ENCODE measurements around the gene RPF1. TPM values are rescaled to one million over a fixed set of nuclear protein-coding genes. Genes with fewer than 3 reads are reported as not detected.
A peak's percentile ranks its signal among the peaks of the same experiment; 100 is the strongest.

RPF1 gene
- total and polyA plus RNA-seq, 4 donors, result 13.5 to 16.8 (median 14.8) TPM

DNA sequence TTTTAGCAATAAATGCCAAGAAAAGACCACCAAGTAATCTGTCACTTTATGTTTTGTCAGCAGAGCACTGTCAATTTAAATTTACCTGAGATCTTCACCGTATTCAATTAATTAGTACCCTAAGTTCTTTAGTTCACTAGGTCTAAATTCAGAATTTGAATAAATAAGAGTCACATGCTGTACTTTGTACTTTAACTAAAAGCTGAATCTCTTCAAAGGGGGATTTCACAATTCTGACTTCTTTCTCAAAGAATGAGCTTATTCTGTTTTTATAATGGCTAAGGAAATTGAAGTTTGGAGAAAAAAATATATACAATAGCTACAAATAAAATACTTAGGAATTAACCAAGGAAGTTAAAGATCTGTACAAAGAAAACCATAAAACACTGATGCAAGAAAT, 29.4 kb downstream of the RPF1 start:
- TF ChIP-seq TAF1 (conservative IDR thresholded peaks at IDR 0.05) (no peak), FOXA2 (IDR thresholded peaks at IDR 0.05) (no peak), EGR1 (IDR thresholded peaks at IDR 0.05; ENCODE audit: low read depth in 2 of 2) (no peak), RAD21 (IDR thresholded peaks at IDR 0.05) (no peak), RXRA (IDR thresholded peaks at IDR 0.05) (peak in 1 of 2 donors; percentile 19), HNF4A (conservative IDR thresholded peaks at IDR 0.05) (peak; percentile 70 to 71), ZBTB33 (IDR thresholded peaks at IDR 0.05) (no peak), FOXA1 (IDR thresholded peaks at IDR 0.05) (no peak)

GRCh38 chr1:84509029-84509428, 30.0 kb downstream of the RPF1 start:
- WGBS, result 98% methylated on average over 4 of the region's 4 CpGs
- no peaks in the 10 kb centered on the region for H3K9me3 ChIP-seq (ENCODE audit: control insufficient read depth in 4 of 4, low read length in 3 of 4)
- H3K9ac ChIP-seq (ENCODE audit: low read depth in 1 of 2, low read length in 2 of 2), result no peak overlapping the region
- no peak for DNase-seq (ENCODE audit: low spot score)
- H3K27me3 ChIP-seq (ENCODE audit: control insufficient read depth in 4 of 4, insufficient read depth in 4 of 4, low read length in 3 of 4), result no peaks in the 10 kb centered on the region
- H3K27ac ChIP-seq (ENCODE audit: low read depth in 1 of 2, low read length in 2 of 2), result no peak overlapping the region
- H3K4me1 ChIP-seq (ENCODE audit: control insufficient read depth in 4 of 4, insufficient read depth in 4 of 4, low read length in 3 of 4), result peaks cover 0 to 17% (median 5%) of the 10 kb centered on the region in 4 donors
- TF ChIP-seq YY1 (IDR thresholded peaks at IDR 0.05), result no peak
- TF ChIP-seq MAX (IDR thresholded peaks at IDR 0.05), result no peak
- no peak for TF ChIP-seq ZBTB33 (IDR thresholded peaks at IDR 0.05)
- no peak for TF ChIP-seq EGR1 (IDR thresholded peaks at IDR 0.05; ENCODE audit: low read depth in 2 of 2)
- TF ChIP-seq REST (IDR thresholded peaks at IDR 0.05), result no peak
- no peak for TF ChIP-seq FOXA1 (IDR thresholded peaks at IDR 0.05)
- TF ChIP-seq, protein P1, sequence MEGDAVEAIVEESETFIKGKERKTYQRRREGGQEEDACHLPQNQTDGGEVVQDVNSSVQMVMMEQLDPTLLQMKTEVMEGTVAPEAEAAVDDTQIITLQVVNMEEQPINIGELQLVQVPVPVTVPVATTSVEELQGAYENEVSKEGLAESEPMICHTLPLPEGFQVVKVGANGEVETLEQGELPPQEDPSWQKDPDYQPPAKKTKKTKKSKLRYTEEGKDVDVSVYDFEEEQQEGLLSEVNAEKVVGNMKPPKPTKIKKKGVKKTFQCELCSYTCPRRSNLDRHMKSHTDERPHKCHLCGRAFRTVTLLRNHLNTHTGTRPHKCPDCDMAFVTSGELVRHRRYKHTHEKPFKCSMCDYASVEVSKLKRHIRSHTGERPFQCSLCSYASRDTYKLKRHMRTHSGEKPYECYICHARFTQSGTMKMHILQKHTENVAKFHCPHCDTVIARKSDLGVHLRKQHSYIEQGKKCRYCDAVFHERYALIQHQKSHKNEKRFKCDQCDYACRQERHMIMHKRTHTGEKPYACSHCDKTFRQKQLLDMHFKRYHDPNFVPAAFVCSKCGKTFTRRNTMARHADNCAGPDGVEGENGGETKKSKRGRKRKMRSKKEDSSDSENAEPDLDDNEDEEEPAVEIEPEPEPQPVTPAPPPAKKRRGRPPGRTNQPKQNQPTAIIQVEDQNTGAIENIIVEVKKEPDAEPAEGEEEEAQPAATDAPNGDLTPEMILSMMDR (IDR thresholded peaks at IDR 0.05; ENCODE audit: low read depth, low read length, missing input control), result no peak
- no peaks in the 10 kb centered on the region for H3K36me3 ChIP-seq (ENCODE audit: control insufficient read depth in 4 of 4, insufficient read depth in 3 of 4, low read depth in 1 of 4, low read length in 3 of 4)
- no peak overlapping the region for H3K4me3 ChIP-seq (ENCODE audit: low read depth in 1 of 3, low read length in 3 of 3)

More for the DNA sequence above, 29.4 kb downstream of the RPF1 start:
- peaks cover 0 to 22% (median 10%) of the 10 kb centered on the region in 4 donors for H3K4me1 ChIP-seq (ENCODE audit: control insufficient read depth in 4 of 4, insufficient read depth in 4 of 4, low read length in 3 of 4)
- WGBS, result 37% methylated on average over 1 of the region's 1 CpG
- no peaks in the 10 kb centered on the region for H3K36me3 ChIP-seq (ENCODE audit: control insufficient read depth in 4 of 4, insufficient read depth in 3 of 4, low read depth in 1 of 4, low read length in 3 of 4)
- H3K9me3 ChIP-seq (ENCODE audit: control insufficient read depth in 4 of 4, low read length in 3 of 4), result no peaks in the 10 kb centered on the region
- DNase-seq (ENCODE audit: low spot score), result no peak
- H3K27me3 ChIP-seq (ENCODE audit: control insufficient read depth in 4 of 4, insufficient read depth in 4 of 4, low read length in 3 of 4), result no peaks in the 10 kb centered on the region
- H3K4me3 ChIP-seq (ENCODE audit: low read depth in 1 of 3, low read length in 3 of 3), result no peak overlapping the region
- no peak overlapping the region for H3K9ac ChIP-seq (ENCODE audit: low read depth in 1 of 2, low read length in 2 of 2)
- H3K27ac ChIP-seq (ENCODE audit: low read depth in 1 of 2, low read length in 2 of 2), result no peak overlapping the region
